GM19372 (cell line): ENCODE data around the gene PSD4.

Experiments used
- ATAC-seq: cut with Tn5 transposase; IDR thresholded peaks from one replicate; pipeline ENCODE4 v1.9.1; 2021; ENCODE audit warnings: mild to moderate bottlenecking, low read depth, moderate library complexity; ENCODE audit not compliant: unreplicated experiment

The PSD4 gene

DNA sequence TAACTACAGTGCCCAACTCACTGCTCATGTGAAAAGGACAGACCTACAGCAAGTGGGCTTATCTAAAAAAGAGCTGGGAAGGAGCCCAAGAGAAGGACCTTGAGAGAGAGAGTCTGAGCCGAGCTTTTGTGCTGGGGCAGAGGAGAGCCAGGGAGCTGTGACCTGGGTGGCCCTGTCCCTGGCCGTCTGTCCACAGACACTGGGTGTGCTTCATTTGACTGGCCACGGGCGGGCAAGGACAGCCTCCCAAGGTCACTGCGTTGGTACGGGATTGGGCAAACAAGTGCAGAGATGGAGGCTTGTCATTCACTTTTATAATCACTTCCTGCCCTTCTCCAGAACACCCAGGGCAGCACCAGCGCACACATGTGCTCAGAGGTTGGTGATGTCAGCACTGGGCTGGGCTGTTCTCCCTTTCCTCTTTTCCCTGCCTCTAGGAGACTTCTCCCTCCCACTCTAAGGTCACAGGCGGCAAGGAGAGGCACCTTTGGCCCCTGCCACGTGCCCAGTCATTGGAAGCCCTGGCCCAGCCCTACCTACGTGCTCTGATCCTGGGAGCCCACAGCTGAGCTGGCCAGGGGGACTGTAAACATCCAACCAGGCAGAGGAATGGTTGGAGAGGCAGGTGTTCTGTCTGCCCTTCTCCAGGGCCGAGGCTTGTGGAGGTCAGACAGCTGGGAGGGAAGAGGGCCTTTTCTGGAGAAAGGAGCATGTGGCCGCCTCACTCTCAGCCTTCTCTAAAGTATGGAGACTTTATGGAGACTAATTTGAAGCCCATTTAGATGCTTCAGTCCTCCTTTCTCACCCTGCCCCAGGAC is 6.4 kb upstream of the PSD4 start:
- ATAC-seq, result no peak

GRCh38 chr2:113167962-113168340 is 5.8 kb upstream of the PSD4 start:
- ATAC-seq, result no peak

- no peak for ATAC-seq
These were observed 4.7 kb upstream of the PSD4 start for GRCh38 chr2:113169002-113169530.

- ATAC-seq, result no peak
These were observed 4.2 kb upstream of the PSD4 start for GRCh38 chr2:113169586-113169985.

DNA sequence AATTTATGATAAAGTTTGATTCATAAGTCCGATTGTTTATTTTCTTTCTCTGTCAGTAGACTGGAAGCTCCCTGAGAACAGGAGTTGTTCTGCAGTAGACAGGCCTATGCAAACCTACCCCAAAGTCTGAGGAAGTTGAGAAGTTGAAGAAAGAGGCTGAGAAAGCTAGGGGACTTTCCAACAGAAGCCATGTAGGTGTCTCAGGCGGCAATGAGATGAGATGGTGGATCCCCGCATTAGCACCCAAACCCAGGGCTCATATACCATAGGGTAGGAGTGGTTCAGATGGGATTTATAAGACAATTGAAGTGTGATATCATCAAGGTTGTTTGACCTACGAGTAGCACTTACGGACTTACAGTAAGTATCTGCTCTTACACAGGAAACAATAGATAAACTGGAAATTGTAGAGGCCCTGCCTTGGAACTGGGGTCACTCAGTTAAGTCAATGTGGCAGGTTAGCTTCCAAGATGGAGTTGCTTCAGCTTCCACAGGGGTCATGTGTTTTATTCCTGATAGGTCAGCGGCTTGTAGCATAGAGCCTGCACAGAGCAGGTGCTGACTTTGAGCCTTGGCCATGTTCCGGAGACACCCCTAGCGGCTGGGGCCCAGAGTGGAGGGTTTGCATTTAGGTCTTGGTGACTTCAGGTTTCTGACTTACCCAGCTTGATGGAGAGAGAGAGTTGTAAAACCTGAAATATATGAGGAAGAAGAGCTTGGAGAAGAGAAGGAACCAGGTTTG is 2.3 kb upstream of the PSD4 start:
- ATAC-seq, result no peak

DNA sequence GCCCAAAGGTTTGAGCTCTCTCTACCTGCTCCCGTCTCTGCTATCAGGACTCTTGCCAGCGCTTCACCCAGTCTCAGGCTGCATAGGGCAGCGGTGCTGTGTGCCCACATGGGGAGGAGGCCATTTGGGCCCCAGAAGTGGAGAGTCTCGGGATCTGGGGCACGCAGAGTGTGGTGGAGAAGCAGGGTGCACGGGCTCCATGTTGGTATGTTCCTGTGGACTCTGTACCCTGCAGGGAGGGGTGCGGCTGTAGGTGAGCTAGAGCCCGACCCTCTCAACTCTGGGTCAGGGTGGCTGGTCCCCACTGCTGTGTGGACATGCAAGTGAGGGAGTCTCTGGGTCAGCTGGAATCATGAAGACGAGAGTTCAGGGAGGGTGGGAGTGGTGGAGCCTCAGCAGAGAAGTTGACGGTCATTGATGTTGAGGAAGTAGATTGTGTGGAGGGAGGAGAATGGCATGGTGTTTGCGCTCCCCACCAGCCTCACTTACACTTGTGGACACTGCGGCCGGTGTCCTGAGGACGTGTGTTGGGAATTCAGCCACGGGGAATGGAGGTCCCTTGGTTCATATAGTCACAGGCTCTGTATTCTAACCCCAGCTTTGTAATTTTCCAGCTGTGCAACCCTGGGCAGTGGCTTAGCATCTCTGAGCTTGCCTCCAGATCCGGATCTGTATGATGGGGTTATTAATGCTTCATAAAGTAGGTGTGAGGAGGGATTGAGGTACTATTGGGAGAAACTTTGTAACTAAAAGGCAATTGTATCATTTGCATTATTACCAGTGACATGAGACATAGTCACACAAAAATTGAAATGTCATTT is 840 bp upstream of the PSD4 start:
- ATAC-seq, result no peak

DNA sequence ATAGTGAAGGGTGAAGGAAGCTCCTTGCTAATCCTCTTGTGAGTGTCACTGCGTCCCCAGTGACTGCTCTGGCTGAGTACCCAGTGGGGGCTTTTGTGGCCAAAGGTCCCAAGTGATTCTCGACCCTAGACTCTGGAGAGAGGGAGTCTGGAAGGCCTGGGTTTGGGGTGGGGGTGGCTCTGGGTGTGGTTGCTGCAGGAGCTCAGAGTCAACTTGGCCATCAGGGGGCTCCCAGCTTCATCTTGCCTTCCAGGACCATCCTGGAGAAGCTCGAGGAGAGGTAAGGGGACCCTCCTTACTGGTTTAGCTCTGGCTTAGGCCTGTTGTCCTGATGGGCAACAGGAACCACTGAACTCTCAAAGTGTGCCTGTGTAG is 592 bp downstream of the PSD4 start:
- ATAC-seq, result no peak

DNA sequence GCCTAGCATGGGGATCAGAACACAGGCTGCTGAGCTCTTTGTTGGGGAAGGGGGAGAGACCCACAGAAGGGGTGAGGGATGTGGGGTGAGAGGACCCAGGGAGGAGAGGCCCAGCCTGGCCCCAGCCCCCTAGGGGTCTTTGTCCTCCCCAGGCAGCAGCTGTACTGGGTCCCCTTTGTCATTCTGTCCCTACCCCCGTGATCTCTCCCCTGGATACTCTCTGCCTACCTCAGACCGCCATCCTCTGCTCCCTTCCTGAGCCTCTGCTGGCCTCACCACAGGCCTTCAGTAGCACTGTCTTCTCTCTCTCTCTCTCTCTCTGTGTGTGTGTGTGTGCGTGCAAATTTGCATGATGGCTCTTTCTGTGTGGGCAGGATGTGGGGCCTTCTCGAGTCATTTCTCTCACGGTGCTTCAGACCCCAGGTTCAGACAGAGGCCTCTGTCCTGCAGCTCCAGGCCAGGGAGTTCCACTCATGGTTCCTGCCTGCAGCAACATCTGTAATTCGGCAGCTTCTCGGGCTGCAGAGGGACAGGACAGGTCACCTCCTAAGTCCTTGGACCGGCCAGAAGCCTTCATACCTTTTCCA is 1.4 kb downstream of the PSD4 start:
- ATAC-seq, result peak; percentile 73

DNA sequence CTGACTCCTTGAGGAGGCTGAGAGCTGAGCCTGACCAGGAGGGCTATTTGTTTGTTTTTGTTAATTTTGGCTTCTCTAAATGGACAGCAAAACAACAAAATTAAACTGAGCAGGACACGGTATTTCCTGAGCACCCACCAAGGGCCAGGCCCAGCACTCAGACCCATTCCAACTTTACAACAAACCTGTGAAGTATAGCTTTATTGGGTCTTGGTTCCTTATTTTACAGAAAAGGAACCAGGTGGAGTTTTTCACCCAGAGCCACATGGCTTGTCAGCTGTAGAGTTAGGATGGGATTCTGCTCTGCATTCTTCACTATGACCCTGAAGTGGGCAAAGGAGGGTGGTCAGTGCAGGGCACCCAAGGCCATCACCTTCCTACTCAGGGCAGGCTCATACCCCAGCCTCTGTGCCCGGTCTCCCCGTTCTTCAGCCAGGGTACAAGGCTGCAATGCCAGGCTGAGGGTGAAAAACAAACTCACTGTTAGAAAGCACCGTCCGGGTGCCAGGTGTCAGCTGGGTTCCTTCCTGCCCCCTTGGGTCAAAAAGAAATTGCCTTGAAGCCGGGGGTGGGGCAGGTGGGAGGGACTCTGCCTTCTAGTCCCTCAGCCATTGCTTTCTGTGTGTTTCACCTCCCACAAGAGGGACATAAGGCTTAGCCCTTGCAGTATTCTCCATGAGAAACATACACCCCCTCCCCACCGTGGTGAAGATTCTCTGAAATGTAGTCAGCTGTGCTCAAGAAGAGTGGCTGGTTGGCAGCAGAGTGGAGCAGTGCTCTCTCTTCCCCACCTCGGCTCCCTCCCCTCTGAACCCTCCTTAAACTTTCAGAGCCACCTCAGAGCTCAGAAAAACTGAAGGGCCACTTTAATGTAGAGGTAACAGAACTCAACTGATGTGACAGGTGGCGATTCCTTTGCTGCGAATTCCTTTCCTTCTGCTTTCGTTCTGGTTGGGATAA is 2.2 kb downstream of the PSD4 start:
- ATAC-seq, result no peak

- ATAC-seq, result no peak
These were observed 3.1 kb downstream of the PSD4 start for GRCh38 chr2:113176696-113177355.

DNA sequence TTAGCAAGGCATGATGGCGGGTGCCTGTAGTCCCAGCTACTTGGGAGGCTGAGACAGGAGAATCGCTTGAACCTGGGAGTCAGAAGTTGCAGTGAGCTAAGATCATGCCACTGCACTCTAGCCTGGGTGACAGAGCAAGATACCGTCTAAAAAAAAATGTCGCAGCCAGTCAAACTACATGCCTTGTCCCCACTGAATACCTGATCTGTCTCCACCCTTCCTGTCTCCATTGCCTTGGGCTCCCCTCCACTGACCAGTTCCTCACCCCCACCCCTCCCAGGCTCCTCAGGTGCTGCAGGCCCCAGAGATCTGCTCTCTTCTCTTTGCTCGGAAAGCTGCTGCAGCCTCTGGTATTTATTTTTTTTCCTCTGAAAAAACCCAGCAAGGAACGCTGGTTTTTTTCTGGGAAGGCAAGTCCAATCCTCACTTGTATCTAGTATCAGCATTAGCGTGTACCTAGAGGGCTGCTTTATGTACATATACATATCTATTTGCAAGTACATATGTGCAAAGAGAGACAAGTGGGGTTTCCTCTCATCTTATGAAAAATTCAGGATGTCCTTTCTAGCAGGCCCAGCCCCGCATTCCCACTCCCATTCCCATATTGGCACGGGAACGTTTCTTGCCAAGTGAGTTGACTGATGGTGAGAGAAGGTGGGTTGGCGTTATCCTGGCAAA is 4.4 kb downstream of the PSD4 start:
- ATAC-seq, result no peak

DNA sequence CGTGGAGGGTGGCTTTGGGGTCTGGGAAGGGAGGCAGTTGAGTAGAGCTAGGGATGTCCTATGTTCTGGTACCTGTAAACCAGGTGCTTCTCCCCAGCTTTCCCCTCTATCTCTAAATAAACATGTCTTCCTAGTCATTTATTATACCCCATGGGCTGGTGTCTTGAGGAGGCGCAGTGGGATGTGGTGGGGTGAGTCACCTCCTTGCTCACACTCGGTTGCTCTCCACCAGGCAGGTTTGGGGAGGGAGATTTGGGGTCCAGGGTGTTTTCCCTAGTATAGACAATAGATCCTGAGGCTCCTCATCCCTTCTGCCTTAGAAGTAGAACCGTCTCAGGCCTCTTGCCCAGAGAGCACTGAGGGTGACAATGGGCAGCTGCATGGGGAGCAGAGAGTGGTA is 5.1 kb downstream of the PSD4 start:
- no peak for ATAC-seq

DNA sequence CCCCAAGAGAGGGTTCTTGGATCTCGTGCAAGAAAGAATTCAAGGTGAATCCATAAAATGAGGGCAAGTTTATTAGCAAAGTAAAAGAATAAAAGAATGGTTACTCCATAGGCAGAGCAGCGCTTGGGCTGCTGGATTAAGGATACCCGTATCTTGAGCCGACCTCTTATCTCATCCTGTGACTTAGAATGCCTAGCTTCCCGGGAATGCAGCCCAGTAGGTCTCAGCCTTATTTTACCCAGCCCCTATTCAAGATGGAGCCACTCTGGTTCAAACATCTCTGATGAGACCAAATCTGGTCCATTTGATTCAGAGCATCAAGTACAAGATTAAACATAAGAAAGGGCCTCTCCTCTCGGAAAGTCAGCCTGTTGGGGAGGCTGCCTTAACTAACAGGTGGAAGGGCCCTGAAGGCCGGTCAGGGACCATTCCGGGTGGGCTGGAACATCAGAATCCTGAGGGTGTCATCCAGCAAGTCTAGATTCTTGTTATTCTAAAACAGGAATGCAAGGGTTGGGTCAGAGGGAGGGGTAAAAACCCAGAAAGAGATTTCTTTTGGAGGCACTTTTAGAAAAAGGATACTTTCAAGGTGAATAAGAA is 5.8 kb downstream of the PSD4 start:
- ATAC-seq, result no peak

GRCh38 chr2:113180131-113180946 is 6.6 kb downstream of the PSD4 start:
- ATAC-seq, result no peak

- ATAC-seq, result no peak
These were observed 7.7 kb downstream of the PSD4 start for GRCh38 chr2:113181258-113182051.

- no peak for ATAC-seq
These were observed 8.9 kb downstream of the PSD4 start for GRCh38 chr2:113182471-113183260.
